GM12891 (cell line): Measurements from ENCODE around the gene RAB3A.

Experiments
- PAX5 ChIP-seq: IDR thresholded peaks from 2 replicates; pipeline ENCODE4 v1.6.1; 2011; ENCODE audit warnings: low read length, moderate library complexity, mild to moderate bottlenecking; ENCODE audit not compliant: insufficient read depth, severe bottlenecking
- POLR2A ChIP-seq: IDR thresholded peaks from 2 replicates; pipeline ENCODE4 v1.6.1; 2011; ENCODE audit warnings: low read depth, low read length, control low read depth
- POLR2AphosphoS5 ChIP-seq: IDR thresholded peaks from 2 replicates; pipeline ENCODE4 v1.6.1; 2011; ENCODE audit warnings: low read depth, low read length, control low read depth
- POU2F2 ChIP-seq: IDR thresholded peaks from 2 replicates; pipeline ENCODE4 v1.6.1; 2011; ENCODE audit warnings: low read depth, mild to moderate bottlenecking, control low read depth, low read length, moderate library complexity
- SPI1 ChIP-seq: IDR thresholded peaks from 2 replicates; pipeline ENCODE4 v1.6.1; 2011; ENCODE audit warnings: low read depth, low read length, control low read depth
- TAF1 ChIP-seq: IDR thresholded peaks from 2 replicates; pipeline ENCODE4 v1.6.1; 2011; ENCODE audit warnings: low read depth, low read length, control low read depth

DNA sequence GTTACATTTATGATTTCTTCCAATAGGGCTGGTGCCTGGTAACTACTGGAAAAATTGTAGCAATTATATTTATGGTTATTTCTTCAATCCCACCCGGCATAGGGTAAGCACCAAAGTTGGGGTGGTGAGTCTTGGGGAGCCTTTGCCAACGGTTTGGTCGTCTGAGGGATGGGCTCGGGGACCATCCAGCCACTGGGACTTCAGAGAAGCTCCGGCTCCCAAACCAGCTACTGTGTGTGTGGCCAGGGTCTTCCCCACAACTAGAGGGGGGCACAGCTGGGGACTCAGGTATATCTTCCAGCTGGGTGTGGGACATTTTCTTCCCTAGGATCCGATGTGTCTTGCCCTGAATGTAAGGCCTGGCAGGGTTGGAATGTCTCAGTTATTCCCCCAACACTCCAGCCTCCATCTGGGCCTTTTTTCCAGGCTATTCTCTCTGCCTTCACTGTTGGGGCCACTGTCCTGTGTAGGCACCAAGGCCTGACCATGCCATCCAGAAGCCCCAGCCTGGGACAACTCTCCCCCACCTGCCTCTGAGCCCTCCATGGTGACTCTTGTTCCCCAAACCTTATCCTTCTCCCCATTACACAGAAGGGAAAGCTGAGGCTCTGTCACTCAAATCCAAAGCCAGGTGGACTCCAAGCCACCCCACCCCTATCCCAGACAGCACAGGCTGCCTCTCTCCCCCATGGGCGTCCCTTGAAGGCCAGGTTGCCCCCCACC lies 31.4 kb downstream of the RAB3A start:
- TF ChIP-seq POLR2A (no peak), POLR2AphosphoS5 (no peak), SPI1 (no peak), TAF1 (no peak), PAX5 (no peak), POU2F2 (no peak)
